ENCODE data around the gene LINGO1. TPM values are rescaled to one million over a fixed set of nuclear protein-coding genes. Genes with fewer than 3 reads are reported as not detected.

Gene LINGO1
- total RNA-seq, 4 donors from 2014 or later = 0.13 to 0.87 (median 0.35) TPM

DNA sequence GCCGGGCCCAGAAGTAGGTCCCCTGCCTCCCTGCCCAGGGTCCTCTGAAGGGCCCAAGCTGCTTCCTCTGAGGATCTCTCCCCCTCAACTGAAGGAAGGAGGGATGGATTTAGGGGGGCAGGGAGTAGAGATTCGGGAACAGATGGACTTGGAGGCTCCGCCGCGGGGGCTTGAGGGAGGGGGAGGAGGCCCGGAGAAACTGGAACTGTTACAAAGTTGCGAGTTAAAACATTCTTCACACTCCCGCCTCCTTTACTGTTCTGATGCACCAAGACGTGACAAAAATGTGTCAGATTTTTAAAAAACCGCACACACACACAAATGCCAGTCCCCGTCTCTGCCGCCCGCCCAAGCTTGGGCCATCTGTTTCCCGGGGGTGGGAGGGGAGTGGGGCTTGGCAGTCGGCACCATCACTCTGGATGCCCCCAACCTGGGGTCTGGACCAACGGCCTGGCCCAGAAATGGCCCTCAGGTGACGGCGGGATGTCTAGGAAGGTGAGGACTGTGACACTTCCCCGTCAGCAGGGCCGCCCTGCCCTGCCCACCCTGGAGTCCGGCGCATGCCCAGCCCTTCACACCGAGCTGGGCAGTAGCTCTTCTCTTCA, 25.0 kb upstream of the LINGO1 start:
- ATAC-seq = no peak

DNA sequence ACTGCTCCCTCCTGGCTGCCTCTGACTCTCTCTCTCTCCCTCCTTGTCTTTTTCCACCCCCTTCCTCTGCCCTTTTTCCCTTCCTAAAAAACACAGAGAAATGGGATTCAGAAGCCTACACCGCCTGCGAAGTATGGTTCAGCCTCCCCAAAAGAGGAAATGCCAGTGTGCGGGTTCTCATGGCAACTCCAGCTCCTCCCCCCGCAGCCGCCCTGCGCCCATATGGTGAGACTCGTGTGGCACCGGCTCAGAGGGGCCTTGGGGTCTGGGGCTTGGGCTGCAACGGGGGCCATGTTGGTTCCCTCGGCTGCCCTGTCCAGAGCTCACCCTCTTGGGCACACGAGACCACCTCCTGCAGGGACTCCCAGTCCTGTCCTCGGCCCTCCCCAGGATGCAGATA, 23.6 kb upstream of the LINGO1 start:
- WGBS, 2 donors (ENCODE audit: low coverage in 1 of 2) = 46% methylated on average over 5 of the region's 12 CpGs; no CpG with 5 or more reads in 1 of the 2 donors
- H3K27me3 ChIP-seq = peaks cover 72% of the 10 kb centered on the region
- ATAC-seq = no peak

More for the DNA sequence above, 25.0 kb upstream of the LINGO1 start:
- Histone ChIP-seq H3K27ac (no peak overlapping the region), H3K4me3 (no peak overlapping the region), H3K4me1 (peaks cover 0 to 6% (median 0%) of the 10 kb centered on the region in 3 donors), H3K36me3 (no peaks in the 10 kb centered on the region), H3K27me3 (peaks cover 85% of the 10 kb centered on the region), H3K9me3 (peaks cover 0 to 14% (median 0%) of the 10 kb centered on the region in 3 donors)
- WGBS, 2 donors (ENCODE audit: low coverage in 1 of 2) = 19 to 20% methylated on average over 1 to 3 of the region's 23 CpGs
- no peak for TF ChIP-seq EP300 (IDR thresholded peaks at IDR 0.05)
- TF ChIP-seq, protein P1, sequence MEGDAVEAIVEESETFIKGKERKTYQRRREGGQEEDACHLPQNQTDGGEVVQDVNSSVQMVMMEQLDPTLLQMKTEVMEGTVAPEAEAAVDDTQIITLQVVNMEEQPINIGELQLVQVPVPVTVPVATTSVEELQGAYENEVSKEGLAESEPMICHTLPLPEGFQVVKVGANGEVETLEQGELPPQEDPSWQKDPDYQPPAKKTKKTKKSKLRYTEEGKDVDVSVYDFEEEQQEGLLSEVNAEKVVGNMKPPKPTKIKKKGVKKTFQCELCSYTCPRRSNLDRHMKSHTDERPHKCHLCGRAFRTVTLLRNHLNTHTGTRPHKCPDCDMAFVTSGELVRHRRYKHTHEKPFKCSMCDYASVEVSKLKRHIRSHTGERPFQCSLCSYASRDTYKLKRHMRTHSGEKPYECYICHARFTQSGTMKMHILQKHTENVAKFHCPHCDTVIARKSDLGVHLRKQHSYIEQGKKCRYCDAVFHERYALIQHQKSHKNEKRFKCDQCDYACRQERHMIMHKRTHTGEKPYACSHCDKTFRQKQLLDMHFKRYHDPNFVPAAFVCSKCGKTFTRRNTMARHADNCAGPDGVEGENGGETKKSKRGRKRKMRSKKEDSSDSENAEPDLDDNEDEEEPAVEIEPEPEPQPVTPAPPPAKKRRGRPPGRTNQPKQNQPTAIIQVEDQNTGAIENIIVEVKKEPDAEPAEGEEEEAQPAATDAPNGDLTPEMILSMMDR (IDR thresholded peaks at IDR 0.05) = no peak
- TF ChIP-seq POLR2AphosphoS5 (IDR thresholded peaks at IDR 0.05) = no peak
- TF ChIP-seq POLR2A (IDR thresholded peaks at IDR 0.05) = no peak

DNA sequence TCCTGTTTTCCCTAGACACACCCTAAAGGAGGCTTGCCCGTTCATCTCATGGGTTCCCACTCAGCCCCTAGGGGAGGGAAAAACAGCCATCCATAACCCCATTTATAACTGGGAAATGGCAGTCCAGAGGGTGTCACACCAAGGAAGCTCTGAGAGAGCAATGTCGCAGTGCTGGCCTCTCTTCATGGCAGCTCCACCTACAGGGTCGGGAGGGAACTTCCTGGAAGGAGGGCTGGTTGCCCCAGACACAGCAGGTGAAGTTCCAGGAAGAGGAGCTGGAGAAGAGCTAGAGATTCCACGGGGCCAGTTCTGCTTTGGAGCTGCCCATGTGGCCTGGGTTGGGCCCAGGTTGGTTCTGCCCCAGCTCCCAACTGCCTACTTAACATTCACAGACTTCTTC, 22.3 kb upstream of the LINGO1 start:
- TF ChIP-seq EP300 (IDR thresholded peaks at IDR 0.05) (no peak), POLR2A (IDR thresholded peaks at IDR 0.05) (no peak), POLR2AphosphoS5 (IDR thresholded peaks at IDR 0.05) (no peak)
- TF ChIP-seq, protein P1 (IDR thresholded peaks at IDR 0.05) = no peak
- H3K27ac ChIP-seq = no peak overlapping the region
- WGBS, 2 donors (ENCODE audit: low coverage in 1 of 2) = 28% methylated on average over 2 of the region's 4 CpGs; no CpG with 5 or more reads in 1 of the 2 donors
- peaks cover 0 to 14% (median 0%) of the 10 kb centered on the region in 3 donors for H3K9me3 ChIP-seq
- H3K36me3 ChIP-seq = no peaks in the 10 kb centered on the region
- peaks cover 0 to 4% (median 0%) of the 10 kb centered on the region in 3 donors for H3K4me1 ChIP-seq
- no peak for ATAC-seq
- H3K4me3 ChIP-seq = no peak overlapping the region
- peaks cover 59% of the 10 kb centered on the region for H3K27me3 ChIP-seq

More for the DNA sequence above, 23.6 kb upstream of the LINGO1 start:
- H3K9me3 ChIP-seq = peaks cover 0 to 14% (median 0%) of the 10 kb centered on the region in 3 donors
- H3K4me3 ChIP-seq = no peak overlapping the region
- H3K4me1 ChIP-seq = peaks cover 0 to 6% (median 0%) of the 10 kb centered on the region in 3 donors
- H3K27ac ChIP-seq = no peak overlapping the region
- TF ChIP-seq POLR2AphosphoS5 (IDR thresholded peaks at IDR 0.05) (no peak), POLR2A (IDR thresholded peaks at IDR 0.05) (no peak), EP300 (IDR thresholded peaks at IDR 0.05) (no peak)
- TF ChIP-seq, protein P1 (IDR thresholded peaks at IDR 0.05) = no peak
- no peaks in the 10 kb centered on the region for H3K36me3 ChIP-seq

DNA sequence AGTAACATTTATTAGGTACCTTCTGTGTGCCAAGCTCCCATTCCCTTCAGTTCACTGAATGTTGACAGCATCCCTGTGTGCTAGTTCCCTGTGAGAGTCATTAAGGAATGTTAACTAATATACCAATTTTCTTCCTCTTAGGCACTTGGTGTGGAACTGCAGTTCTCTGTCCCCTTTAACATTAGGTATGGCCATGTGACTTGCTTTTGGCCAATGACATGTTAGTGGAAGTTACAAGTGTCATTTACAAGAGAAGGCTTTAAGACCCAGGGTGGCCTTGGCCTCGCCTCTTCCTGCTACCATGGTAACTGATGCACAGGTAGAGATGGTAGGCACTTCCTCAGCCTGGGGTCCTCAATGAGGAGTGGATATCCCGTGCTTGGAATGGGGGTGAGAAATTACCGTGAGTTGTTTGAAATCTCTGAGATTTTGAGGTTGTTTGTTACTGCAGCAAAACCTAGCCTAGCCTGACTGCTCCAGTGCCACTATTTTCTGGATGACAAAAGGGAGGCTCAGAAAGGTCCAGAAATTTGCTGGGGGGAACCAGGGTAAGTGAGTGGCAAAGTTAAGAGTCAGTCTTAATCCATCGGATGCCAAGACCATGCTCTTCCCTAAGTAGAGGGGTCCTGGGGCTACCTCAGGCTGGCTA, 21.2 kb upstream of the LINGO1 start:
- H3K27me3 ChIP-seq = peaks cover 53% of the 10 kb centered on the region
- H3K9me3 ChIP-seq = peaks cover 0 to 14% (median 0%) of the 10 kb centered on the region in 3 donors
- H3K27ac ChIP-seq = no peak overlapping the region
- H3K4me1 ChIP-seq = no peaks in the 10 kb centered on the region
- 100% methylated on average over 1 of the region's 4 CpGs; no CpG with 5 or more reads in 1 of the 2 donors for WGBS, 2 donors (ENCODE audit: low coverage in 1 of 2)
- H3K36me3 ChIP-seq = no peaks in the 10 kb centered on the region
- no peak for ATAC-seq
- TF ChIP-seq POLR2AphosphoS5 (IDR thresholded peaks at IDR 0.05) = no peak
- no peak for TF ChIP-seq EP300 (IDR thresholded peaks at IDR 0.05)
- no peak for TF ChIP-seq POLR2A (IDR thresholded peaks at IDR 0.05)
- TF ChIP-seq, protein P1 (IDR thresholded peaks at IDR 0.05) = no peak
- H3K4me3 ChIP-seq = no peak overlapping the region
